ENCODE data around the gene HYOU1.

DNA sequence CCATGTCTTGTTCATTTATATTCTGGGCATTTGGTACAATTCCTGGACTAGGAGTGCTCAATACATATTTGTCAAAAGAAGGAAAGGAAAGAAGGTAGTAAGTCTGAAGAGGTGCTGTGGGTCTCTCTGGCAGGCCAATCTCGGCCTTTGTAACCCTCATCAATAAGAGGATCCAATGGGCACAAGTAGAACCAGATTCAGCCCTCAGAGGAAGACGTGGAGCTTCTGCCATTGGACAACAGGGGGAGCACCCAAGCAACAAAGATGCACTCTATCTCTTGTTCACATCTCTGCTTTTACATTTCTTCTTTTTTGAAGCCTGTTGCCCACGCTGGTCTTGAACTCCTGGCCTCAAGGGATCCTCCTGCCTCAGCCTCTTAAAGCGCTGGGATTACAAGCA, 8.4 kb upstream of the HYOU1 start:
- TF ChIP-seq, protein P1, sequence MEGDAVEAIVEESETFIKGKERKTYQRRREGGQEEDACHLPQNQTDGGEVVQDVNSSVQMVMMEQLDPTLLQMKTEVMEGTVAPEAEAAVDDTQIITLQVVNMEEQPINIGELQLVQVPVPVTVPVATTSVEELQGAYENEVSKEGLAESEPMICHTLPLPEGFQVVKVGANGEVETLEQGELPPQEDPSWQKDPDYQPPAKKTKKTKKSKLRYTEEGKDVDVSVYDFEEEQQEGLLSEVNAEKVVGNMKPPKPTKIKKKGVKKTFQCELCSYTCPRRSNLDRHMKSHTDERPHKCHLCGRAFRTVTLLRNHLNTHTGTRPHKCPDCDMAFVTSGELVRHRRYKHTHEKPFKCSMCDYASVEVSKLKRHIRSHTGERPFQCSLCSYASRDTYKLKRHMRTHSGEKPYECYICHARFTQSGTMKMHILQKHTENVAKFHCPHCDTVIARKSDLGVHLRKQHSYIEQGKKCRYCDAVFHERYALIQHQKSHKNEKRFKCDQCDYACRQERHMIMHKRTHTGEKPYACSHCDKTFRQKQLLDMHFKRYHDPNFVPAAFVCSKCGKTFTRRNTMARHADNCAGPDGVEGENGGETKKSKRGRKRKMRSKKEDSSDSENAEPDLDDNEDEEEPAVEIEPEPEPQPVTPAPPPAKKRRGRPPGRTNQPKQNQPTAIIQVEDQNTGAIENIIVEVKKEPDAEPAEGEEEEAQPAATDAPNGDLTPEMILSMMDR (conservative IDR thresholded peaks at IDR 0.05), result peak; percentile 43
- no peak for TF ChIP-seq EZH2 (IDR thresholded peaks at IDR 0.05; ENCODE audit: low read depth)
